ENCODE measurements around the gene ALX3. TPM values are rescaled to one million over a fixed set of nuclear protein-coding genes. Genes with fewer than 3 reads are reported as not detected.

The ALX3 gene
- total and polyA plus RNA-seq, 10 of the 15 experiments (the other 5 are each of a cell fraction or from before 2014, with no cell fraction given): not detected

GRCh38 chr1:110011527-110012041, 58.9 kb downstream of the ALX3 start:
- TSS peak; percentile 45 for BruUV-seq (replicated peaks)
- ChIA-PET SMC1A (ENCODE audit: uncharacterized antibody, unreplicated experiment) (interaction anchor here (0.8 to 5.7 kb wide), 14 partner anchors 10 to 465 kb away, joined by 3 to 113 read pairs (median 4); partner anchors contain the start of gene AHCYL1), POLR2A (interaction anchor here (0.6 to 2.7 kb wide), 7 partner anchors 9 to 491 kb away, joined by 3 to 28 read pairs (median 4); partner anchors contain the start of gene AHCYL1), CTCF (interaction anchor here (0.7 to 9.5 kb wide), 29 partner anchors 9 to 466 kb away, joined by 3 to 200 read pairs (median 5); partner anchors contain the start of genes AHCYL1, AMPD2, GNAT2 and STRIP1), RAD21 (ENCODE audit: unreplicated experiment) (interaction anchor here (0.8 to 3.9 kb wide), 8 partner anchors 14 to 465 kb away, joined by 3 to 94 read pairs (median 8); partner anchors contain the start of genes AHCYL1, GNAI3 and STRIP1)
- DNase-seq (ENCODE audit: low read depth, low spot score): peak; percentile 84
- Histone ChIP-seq H3K9ac (ENCODE audit: control insufficient read depth, insufficient read depth, low read length) (peak overlapping the region; percentile 3; the same call in 1 of the 2 replicates), H3K4me2 (ENCODE audit: control insufficient read depth, insufficient read depth) (peak overlapping the region; percentile 86), H2AFZ (ENCODE audit: control insufficient read depth, low read depth, low read length) (peak overlapping the region; percentile 38), H3K4me3 (no peak overlapping the region), H4K20me1 (ENCODE audit: control insufficient read depth, insufficient read depth) (no peaks in the 10 kb centered on the region), H3K4me1 (ENCODE audit: control insufficient read depth, insufficient read depth, low read length) (peaks cover 27% of the 10 kb centered on the region), H3K9me3 (replicated peaks; ENCODE audit: control insufficient read depth, insufficient read depth, low read length) (no peaks in the 10 kb centered on the region), H3K79me2 (ENCODE audit: control insufficient read depth, insufficient read depth, low read length) (no peaks in the 10 kb centered on the region; the same call in 1 of the 2 replicates), H3K36me3 (ENCODE audit: control insufficient read depth in 2 of 2, insufficient read depth in 2 of 2, low read length in 1 of 2) (peaks cover 4 to 27% of the 10 kb centered on the region in 2 experiments; a peak in 3 of 4 replicates), H3K27me3 (replicated peaks in 1 of 2; ENCODE audit: control insufficient read depth in 2 of 2, insufficient read depth in 2 of 2, low read length in 1 of 2) (no peaks in the 10 kb centered on the region), H3K27ac (ENCODE audit: control insufficient read depth, insufficient read depth) (peak overlapping the region; percentile 34)
- peak; percentile 97 for FAIRE-seq
- in situ Hi-C loops (cut with MboI) (no loop called here), intact Hi-C loops (cut with micrococcal nuclease; ENCODE audit: unreplicated experiment) (loop anchor here (1.0 kb wide), 3 partner anchors 23 to 234 kb away; partner anchors contain the start of genes AHCYL1 and STRIP1)
- peak; percentile 99 for ATAC-seq
- WGBS (ENCODE audit: insufficient coverage, insufficient replicate concordance, low lambda C conversion rate, missing lambda C conversion rate): 3% methylated on average over 2 of the region's 2 CpGs
- TF ChIP-seq CEBPB (IDR thresholded peaks at IDR 0.05; ENCODE audit: borderline replicate concordance in 1 of 2, low read depth in 2 of 2, low read length in 2 of 2) (no peak), PKNOX1 (IDR thresholded peaks at IDR 0.05) (peak; percentile 95), BCLAF1 (IDR thresholded peaks at IDR 0.05) (no peak), HDGF (IDR thresholded peaks at IDR 0.05) (peak; percentile 64; the same call in 1 of the 2 replicates), STAT1 (conservative IDR thresholded peaks at IDR 0.05) (peak; percentile 64; the same call in 1 of the 2 replicates), SMAD1 (IDR thresholded peaks at IDR 0.05; ENCODE audit: low read depth, partially characterized antibody) (no peak), ZNF622 (IDR thresholded peaks at IDR 0.05) (no peak), POLR2AphosphoS2 (IDR thresholded peaks at IDR 0.05; ENCODE audit: low read depth, low read length) (no peak), POLR2A (IDR thresholded peaks at IDR 0.05; ENCODE audit: low read depth, low read length) (no peak), RAD21 (IDR thresholded peaks at IDR 0.05; ENCODE audit: insufficient read depth, low read depth, low read length) (peak; percentile 75), WRNIP1 (IDR thresholded peaks at IDR 0.05; ENCODE audit: borderline replicate concordance, low read depth, low read length) (no peak), MXI1 (IDR thresholded peaks at IDR 0.05; ENCODE audit: low read depth, low read length) (peak; percentile 62; the same call in 1 of the 2 replicates), RBBP5 (conservative IDR thresholded peaks at IDR 0.05) (no peak), ZNF24 (IDR thresholded peaks at IDR 0.05) (no peak), NR2C1 (IDR thresholded peaks at IDR 0.05) (no peak), SPI1 (IDR thresholded peaks at IDR 0.05; ENCODE audit: borderline replicate concordance, insufficient read depth, low read depth, low read length) (0 out of 2 replicates have a peak, but pooled peaks have one; percentile 6), ESRRA (IDR thresholded peaks at IDR 0.05; ENCODE audit: low read length) (no peak), NFXL1 (IDR thresholded peaks at IDR 0.05; ENCODE audit: borderline replicate concordance) (no peak), HCFC1 (IDR thresholded peaks at IDR 0.05; ENCODE audit: low read length) (no peak), BRCA1 (IDR thresholded peaks at IDR 0.05; ENCODE audit: low read depth, low read length) (no peak), SMC3 (IDR thresholded peaks at IDR 0.05; ENCODE audit: borderline replicate concordance, low read length) (peak; percentile 72; the same call in 1 of the 2 replicates), CBX5 (IDR thresholded peaks at IDR 0.05; ENCODE audit: low read depth) (no peak)

Measured in GM12878 (cell line).